Measurements from ENCODE around the gene HYDIN.
A peak's percentile ranks its signal among the peaks of the same experiment; 100 is the strongest.

The HYDIN gene

DNA sequence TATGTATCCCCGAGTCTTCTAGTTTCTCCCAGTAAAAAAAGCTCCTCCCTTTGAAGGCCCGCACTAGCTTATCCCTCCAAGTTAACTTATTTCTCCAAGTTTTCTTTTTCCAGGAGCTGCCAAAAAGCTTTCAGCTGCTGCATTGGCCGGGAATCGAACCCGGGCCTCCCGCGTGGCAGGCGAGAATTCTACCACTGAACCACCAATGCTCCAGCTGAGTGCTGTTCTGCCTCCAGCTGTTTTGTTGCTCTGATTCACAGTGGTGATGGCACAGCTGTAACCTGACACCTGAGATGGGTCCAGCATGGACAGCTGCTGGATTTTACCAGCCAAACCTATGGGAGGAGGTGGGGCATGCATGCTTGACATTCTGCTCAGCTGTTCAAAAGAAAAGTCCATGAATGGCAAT lies 451.6 kb downstream of the HYDIN start:
- peak; percentile 39 for DNase-seq
- in situ Hi-C loops (cut with MboI; ENCODE audit: low pct_unique_long_range_greater_than_20kb, low sequenced_read_pairs): no loop called here

DNA sequence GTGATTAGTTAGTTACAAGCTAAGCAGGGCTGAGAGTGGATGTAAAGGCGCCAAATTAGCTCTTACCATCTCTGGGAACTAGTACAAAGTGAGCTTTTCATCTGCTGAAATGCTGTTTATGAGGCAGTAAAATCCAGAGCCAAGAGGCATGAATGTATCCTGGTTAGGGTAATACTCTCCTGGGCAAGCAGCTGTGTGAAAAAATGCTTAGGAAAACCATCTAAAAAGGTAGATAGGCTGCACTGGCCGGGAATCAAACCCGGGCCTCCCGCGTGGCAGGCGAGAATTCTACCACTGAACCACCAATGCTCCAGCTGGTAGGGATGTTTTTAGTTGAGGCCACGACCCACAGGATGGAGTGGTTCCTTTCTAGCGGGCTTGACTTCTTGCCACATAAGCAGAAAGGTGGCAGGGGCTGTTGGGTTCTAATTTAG lies 452.5 kb downstream of the HYDIN start:
- in situ Hi-C loops (cut with MboI; ENCODE audit: low pct_unique_long_range_greater_than_20kb, low sequenced_read_pairs): no loop called here
- DNase-seq: no peak

GRCh38 chr16:70777496-70777895 lies 453.0 kb downstream of the HYDIN start:
- DNase-seq: no peak
- in situ Hi-C loops (cut with MboI; ENCODE audit: low pct_unique_long_range_greater_than_20kb, low sequenced_read_pairs): no loop called here

DNA sequence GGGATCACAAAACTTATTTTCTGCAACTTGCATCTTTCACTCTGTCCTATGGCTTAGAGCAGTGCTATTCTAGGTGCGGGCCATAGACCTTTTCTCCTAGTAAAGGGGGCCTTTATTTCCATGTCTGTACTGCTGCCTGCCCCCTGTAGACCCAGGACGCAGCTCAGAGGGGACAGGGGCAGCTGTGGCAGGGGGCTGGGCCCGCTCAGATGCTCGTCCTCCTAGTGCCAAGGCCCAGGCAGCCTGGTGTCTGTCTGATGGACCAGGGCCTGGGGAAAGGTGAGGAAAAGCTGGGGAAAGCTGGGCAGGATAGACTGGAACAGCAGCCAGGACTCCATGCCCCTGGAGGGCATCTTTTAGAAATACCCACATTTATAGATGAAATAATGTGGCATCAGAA lies 455.1 kb downstream of the HYDIN start:
- in situ Hi-C loops (cut with MboI; ENCODE audit: low pct_unique_long_range_greater_than_20kb, low sequenced_read_pairs): no loop called here
- no peak for DNase-seq

GRCh38 chr16:70774261-70774660 lies 456.3 kb downstream of the HYDIN start:
- in situ Hi-C loops (cut with MboI; ENCODE audit: low pct_unique_long_range_greater_than_20kb, low sequenced_read_pairs): no loop called here
- DNase-seq: no peak

DNA sequence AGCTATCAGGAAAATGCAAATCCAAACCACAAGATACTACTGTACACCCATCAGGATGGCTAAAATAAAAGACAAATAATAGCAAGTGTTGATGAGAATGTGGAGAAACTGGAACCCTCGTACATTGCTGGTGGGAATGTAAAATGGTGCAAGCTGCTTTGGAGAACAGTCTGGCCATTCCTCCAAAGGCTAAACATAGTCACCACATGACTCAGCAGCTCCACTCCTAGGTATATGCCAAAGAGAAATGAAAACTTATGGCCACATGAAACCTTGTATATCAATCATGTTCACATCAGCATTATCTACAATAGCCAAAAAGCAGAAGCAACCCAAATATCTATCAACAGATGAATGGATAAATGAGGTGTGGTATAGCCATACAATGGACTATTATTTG lies 458.0 kb downstream of the HYDIN start:
- in situ Hi-C loops (cut with MboI; ENCODE audit: low pct_unique_long_range_greater_than_20kb, low sequenced_read_pairs): no loop called here
- no peak for DNase-seq

- peak; percentile 63 for DNase-seq
These were observed 459.6 kb downstream of the HYDIN start for GRCh38 chr16:70770626-70771552.

DNA sequence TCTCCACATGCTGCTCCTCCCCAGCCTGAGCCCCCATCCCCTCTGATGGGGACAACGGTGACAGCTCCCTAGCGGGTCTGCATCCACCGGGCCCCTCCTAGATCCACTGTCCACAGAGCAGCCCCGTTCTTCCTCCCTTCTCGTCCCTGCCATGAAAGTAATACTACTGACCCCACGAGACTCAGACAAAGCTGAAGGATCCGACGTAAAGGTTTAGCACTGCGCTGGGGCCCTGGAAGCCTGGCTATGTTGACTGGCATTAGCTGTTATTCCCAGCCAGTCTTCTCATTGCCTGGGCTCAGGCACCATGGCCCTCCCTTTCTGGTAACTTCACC lies 460.3 kb downstream of the HYDIN start:
- in situ Hi-C loops (cut with MboI; ENCODE audit: low pct_unique_long_range_greater_than_20kb, low sequenced_read_pairs): no loop called here
- no peak for DNase-seq

More at GRCh38 chr16:70770626-70771552, 459.6 kb downstream of the HYDIN start:
- in situ Hi-C loops (cut with MboI; ENCODE audit: low pct_unique_long_range_greater_than_20kb, low sequenced_read_pairs): no loop called here

DNA sequence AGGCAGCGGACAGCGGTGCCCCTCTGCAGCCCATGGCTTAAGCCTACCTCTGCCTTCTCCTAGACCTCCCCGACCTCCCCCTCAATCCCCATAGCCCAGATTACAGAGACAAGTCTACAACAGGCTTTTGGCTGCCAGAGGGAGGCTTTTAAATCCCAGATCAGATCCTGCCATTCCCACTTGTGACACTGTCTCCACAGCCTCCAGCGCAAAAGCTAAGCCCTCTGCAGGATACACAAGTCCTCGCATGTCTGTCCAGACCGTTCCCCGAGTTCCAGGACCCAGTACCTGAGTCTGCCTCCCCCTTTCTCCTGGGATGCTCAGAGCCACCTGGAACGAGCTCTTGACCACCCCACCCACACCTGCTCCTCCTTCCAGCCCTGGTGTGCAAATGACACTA lies 460.8 kb downstream of the HYDIN start:
- DNase-seq: no peak
- in situ Hi-C loops (cut with MboI; ENCODE audit: low pct_unique_long_range_greater_than_20kb, low sequenced_read_pairs): no loop called here

GRCh38 chr16:70769131-70769530 lies 461.4 kb downstream of the HYDIN start:
- in situ Hi-C loops (cut with MboI; ENCODE audit: low pct_unique_long_range_greater_than_20kb, low sequenced_read_pairs): no loop called here
- DNase-seq: no peak

DNA sequence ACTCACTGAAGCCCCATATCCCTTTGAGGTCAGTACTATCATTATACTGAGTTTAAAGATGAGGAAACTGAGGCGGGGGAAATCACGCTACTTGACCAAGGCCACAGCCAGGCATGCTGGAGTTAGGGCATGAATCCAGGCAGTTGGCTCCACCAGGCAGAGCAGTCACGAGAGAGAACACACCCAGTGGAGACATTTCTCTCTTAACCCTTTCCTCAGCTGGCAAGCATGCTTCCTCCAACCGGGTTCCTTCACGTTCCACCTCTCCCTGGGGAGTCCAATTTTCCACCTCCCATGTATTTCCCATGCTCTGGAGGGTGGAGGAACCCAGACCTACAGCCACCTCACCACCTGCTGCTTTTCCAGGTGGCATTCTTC lies 462.3 kb downstream of the HYDIN start:
- in situ Hi-C loops (cut with MboI; ENCODE audit: low pct_unique_long_range_greater_than_20kb, low sequenced_read_pairs): no loop called here
- DNase-seq: no peak

DNA sequence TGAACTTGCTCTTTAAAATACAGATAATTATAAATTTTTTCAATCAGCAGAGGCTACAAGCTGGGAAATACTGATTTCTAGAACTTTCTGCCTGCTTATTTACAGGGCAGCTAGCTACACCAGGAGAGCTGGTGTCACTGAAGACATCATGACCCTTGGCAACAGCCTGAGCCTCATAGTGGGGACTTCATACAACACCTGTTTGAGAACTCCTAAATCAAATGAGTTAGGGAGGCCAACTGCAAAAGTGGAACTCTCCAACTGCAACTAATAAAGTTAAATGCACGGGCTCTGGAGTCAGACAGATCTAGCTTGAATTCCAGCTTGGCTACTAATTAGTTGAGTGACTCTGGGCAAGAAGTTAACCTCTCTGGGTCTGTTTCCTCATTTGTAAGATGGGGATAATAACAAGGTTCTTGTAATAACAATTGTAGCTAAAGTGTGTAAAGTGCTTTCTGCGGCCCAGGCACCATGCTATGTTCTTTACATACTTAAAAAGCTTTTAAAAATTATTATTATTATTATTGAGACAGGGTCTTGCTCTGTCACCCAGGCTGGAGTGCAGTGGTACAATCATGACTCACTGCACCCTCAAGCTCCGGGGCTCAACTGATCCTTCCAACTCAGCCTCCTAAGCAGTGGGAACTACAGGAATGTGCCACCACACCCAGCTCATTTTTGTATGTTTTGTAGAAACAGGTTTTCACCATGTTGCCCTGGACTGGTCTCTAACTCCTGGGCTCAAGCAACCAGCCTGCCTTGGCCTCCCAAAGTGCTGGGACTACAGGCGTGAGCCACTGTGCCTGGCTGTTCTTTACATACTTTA lies 462.9 kb downstream of the HYDIN start:
- DNase-seq: no peak
- in situ Hi-C loops (cut with MboI; ENCODE audit: low pct_unique_long_range_greater_than_20kb, low sequenced_read_pairs): no loop called here

DNA sequence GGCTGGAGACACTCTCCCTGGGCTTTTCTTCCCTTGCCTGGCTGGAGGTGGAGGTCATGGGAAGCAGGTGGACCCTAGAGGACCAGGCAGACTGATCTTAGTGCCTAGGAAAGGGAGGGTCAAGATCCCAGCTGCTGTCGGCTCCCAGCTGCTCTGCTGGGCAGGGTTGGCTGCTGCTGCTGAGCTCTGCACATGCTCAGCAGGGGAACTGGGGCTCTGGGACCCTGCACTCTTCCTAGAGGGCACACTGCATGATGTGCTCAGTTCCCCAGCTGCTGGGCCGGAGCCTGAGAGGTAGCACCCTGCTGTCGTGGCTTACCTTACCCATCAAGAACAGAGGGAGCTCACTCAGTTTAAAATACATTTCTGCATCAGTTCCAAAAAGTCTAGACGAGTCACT lies 463.9 kb downstream of the HYDIN start:
- in situ Hi-C loops (cut with MboI; ENCODE audit: low pct_unique_long_range_greater_than_20kb, low sequenced_read_pairs): no loop called here
- no peak for DNase-seq

GRCh38 chr16:70766176-70766575 lies 464.3 kb downstream of the HYDIN start:
- in situ Hi-C loops (cut with MboI; ENCODE audit: low pct_unique_long_range_greater_than_20kb, low sequenced_read_pairs): no loop called here

DNA sequence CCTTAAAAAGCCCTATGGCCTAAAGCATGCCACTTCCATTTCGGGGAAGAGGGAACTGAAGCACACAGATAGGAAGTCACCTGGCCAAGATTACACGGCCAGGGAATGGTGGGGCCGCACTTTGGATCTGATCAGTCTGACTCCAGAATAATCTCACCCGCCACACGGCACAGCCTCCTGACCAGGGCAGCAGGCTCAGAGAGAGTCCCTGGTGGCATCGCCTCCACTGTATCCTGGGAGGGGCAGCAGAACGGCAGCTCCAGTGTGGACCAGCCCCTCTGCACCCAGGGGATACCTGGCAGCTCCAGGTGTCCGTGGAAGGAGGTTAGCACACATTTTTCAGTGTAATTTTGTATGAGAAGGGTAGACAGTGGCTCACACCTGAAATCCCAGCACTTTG lies 465.0 kb downstream of the HYDIN start:
- no peak for DNase-seq
- in situ Hi-C loops (cut with MboI; ENCODE audit: low pct_unique_long_range_greater_than_20kb, low sequenced_read_pairs): no loop called here

More at GRCh38 chr16:70766176-70766575, 464.3 kb downstream of the HYDIN start:
- DNase-seq: no peak

DNA sequence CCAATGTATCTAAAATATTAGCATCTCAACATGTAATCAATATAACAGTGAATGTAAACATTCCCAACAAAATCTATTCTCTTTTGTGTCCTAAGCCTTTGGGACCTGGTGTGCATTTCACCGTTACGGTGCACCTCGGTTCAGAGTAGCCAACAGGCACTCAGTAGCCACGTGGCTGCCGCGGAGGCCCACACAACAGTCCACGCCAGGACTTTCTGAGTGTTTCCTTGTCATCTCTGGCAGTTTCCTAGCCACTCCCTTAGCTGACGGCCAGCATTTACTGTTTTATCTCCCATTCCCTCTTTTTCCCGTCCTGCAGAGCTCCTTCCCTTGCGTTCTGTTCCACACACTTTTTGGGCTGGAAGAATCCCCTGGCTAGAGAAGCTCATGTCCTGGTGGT lies 465.9 kb downstream of the HYDIN start:
- DNase-seq: no peak
- in situ Hi-C loops (cut with MboI; ENCODE audit: low pct_unique_long_range_greater_than_20kb, low sequenced_read_pairs): no loop called here

DNA sequence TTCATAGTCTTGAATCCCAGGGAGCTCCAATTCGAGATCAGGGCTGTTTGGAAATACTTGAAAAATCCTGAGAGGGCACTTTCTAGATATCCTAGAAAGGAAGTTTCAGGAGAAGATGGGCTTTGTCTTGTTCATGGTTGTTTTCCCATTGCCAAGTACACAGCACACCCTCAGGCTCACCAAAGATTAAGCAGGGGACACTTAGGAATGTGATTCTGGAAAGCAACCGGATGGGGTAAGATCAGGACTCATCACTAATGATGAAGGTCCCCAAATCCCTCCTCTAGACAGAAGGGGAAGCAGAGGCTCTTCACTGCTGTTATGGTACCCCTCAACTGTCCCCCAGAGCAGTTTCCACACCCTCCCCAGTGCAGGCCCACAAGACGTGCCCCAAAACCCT lies 470.3 kb downstream of the HYDIN start:
- in situ Hi-C loops (cut with MboI; ENCODE audit: low pct_unique_long_range_greater_than_20kb, low sequenced_read_pairs): no loop called here
- no peak for DNase-seq

GRCh38 chr16:70759666-70760065 lies 470.9 kb downstream of the HYDIN start:
- in situ Hi-C loops (cut with MboI; ENCODE audit: low pct_unique_long_range_greater_than_20kb, low sequenced_read_pairs): no loop called here
- no peak for DNase-seq

GRCh38 chr16:70758786-70759185 lies 471.7 kb downstream of the HYDIN start:
- no peak for DNase-seq
- in situ Hi-C loops (cut with MboI; ENCODE audit: low pct_unique_long_range_greater_than_20kb, low sequenced_read_pairs): no loop called here
